PC-3 (cell line): ENCODE measurements around the gene TECPR2.

ENCODE experiments used
- EZH2phosphoT487 ChIP-seq: fragments of 300-600 bp; sonication (generic); IDR thresholded peaks from 2 replicates; pipeline ENCODE4 v1.6.1; 2018; ENCODE audit warnings: mild to moderate bottlenecking, antibody characterized with exemption, low read length, borderline replicate concordance
- TF ChIP-seq, protein P1 (sequence below): fragments of 300-600 bp; sonication (generic); conservative IDR thresholded peaks from 2 replicates; pipeline ENCODE4 v1.5.1; 2017; ENCODE audit warnings: antibody characterized with exemption, low read depth, mild to moderate bottlenecking, low read length

DNA sequence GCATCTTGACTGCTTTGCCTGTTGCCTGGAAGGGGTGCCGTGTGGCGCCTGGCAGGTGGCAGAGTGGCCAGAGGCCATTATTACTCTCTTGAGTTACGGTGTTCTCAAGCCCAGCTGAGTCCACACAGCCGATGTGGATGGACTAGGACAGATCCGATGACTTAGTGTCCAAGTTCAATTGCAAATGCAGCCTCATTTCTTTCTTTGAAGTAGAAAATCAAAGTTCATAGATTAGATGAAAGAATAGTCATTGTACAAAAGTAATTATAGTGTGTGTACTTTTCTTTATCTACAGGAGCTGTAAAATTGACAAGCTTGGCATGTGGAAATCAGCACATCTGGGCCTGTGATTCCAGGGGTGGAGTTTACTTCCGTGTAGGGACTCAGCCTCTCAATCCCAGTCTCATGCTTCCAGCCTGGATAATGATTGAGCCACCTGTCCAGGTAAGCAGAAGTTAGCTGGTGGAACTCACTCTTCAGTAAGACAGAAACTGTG is 102.2 kb downstream of the TECPR2 start:
- TF ChIP-seq, protein P1, sequence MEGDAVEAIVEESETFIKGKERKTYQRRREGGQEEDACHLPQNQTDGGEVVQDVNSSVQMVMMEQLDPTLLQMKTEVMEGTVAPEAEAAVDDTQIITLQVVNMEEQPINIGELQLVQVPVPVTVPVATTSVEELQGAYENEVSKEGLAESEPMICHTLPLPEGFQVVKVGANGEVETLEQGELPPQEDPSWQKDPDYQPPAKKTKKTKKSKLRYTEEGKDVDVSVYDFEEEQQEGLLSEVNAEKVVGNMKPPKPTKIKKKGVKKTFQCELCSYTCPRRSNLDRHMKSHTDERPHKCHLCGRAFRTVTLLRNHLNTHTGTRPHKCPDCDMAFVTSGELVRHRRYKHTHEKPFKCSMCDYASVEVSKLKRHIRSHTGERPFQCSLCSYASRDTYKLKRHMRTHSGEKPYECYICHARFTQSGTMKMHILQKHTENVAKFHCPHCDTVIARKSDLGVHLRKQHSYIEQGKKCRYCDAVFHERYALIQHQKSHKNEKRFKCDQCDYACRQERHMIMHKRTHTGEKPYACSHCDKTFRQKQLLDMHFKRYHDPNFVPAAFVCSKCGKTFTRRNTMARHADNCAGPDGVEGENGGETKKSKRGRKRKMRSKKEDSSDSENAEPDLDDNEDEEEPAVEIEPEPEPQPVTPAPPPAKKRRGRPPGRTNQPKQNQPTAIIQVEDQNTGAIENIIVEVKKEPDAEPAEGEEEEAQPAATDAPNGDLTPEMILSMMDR = no peak
- TF ChIP-seq EZH2phosphoT487 = no peak
